ENCODE data around the gene PISD.

GRCh38 chr22:31615940-31616314 is 46.1 kb downstream of the PISD start:
- TF ChIP-seq POLR2A (IDR thresholded peaks at IDR 0.05): no peak
- no peak for TF ChIP-seq CTCF (IDR thresholded peaks at IDR 0.05 in 8 of 11, conservative IDR thresholded peaks at IDR 0.05 in 3 of 11)
- no peak for TF ChIP-seq POLR2AphosphoS5 (IDR thresholded peaks at IDR 0.05)
